PFSK-1 (cell line): ENCODE measurements around the gene EVL.

ENCODE experiments used
- FOXP2 ChIP-seq: optimal IDR thresholded peaks from 2 replicates; pipeline ENCODE3; 2011; ENCODE audit warnings: borderline replicate concordance, control low read depth, inconsistent platforms; ENCODE audit not compliant: insufficient read depth; ENCODE audit errors: extremely low read length, extremely low read depth
- POLR2AphosphoS5 ChIP-seq: IDR thresholded peaks from 2 replicates; pipeline ENCODE4 v1.6.1; 2012; ENCODE audit warnings: low read depth, mild to moderate bottlenecking, control low read depth, low read length, moderate library complexity
- REST ChIP-seq, 2 experiments: IDR thresholded peaks; 2 replicates each; pipeline versions ENCODE4 v1.6.1 to v1.8.0; 2011 to 2012; ENCODE audit warnings: low read depth in 2 of 2, low read length in 2 of 2, control low read depth in 1 of 2, inconsistent platforms in 1 of 2, mild to moderate bottlenecking in 1 of 2, moderate library complexity in 1 of 2; ENCODE audit not compliant: insufficient read depth in 1 of 2
- SIN3A ChIP-seq: IDR thresholded peaks from 2 replicates; pipeline ENCODE4 v1.6.1; 2012; ENCODE audit warnings: mild to moderate bottlenecking, low read length, moderate library complexity, borderline replicate concordance; ENCODE audit not compliant: insufficient read depth
- TAF1 ChIP-seq: IDR thresholded peaks from 2 replicates; pipeline ENCODE4 v1.6.1; 2012; ENCODE audit warnings: low read length, control low read depth, borderline replicate concordance; ENCODE audit not compliant: insufficient read depth

EVL gene

GRCh38 chr14:100037353-100037752, 27.9 kb upstream of the EVL start:
- no peak for TF ChIP-seq FOXP2
- no peak for TF ChIP-seq REST (IDR thresholded peaks at IDR 0.05; ENCODE audit: insufficient read depth in 1 of 2, low read depth in 2 of 2, low read length in 2 of 2)
- no peak for TF ChIP-seq SIN3A
- TF ChIP-seq POLR2AphosphoS5 = no peak
- TF ChIP-seq TAF1 = no peak

- no peak for TF ChIP-seq SIN3A
- no peak for TF ChIP-seq FOXP2
- TF ChIP-seq POLR2AphosphoS5 = no peak
- TF ChIP-seq REST (IDR thresholded peaks at IDR 0.05; ENCODE audit: insufficient read depth in 1 of 2, low read depth in 2 of 2, low read length in 2 of 2) = no peak
- TF ChIP-seq TAF1 = no peak
Observed at GRCh38 chr14:100038065-100038464, 27.2 kb upstream of the EVL start.

- TF ChIP-seq SIN3A (no peak), TAF1 (no peak), POLR2AphosphoS5 (no peak), REST (IDR thresholded peaks at IDR 0.05; ENCODE audit: insufficient read depth in 1 of 2, low read depth in 2 of 2, low read length in 2 of 2) (no peak), FOXP2 (no peak)
Observed at GRCh38 chr14:100039903-100040302, 25.3 kb upstream of the EVL start.

GRCh38 chr14:100041271-100041670, 24.0 kb upstream of the EVL start:
- TF ChIP-seq TAF1 (no peak), FOXP2 (no peak), SIN3A (no peak), REST (IDR thresholded peaks at IDR 0.05; ENCODE audit: insufficient read depth in 1 of 2, low read depth in 2 of 2, low read length in 2 of 2) (no peak), POLR2AphosphoS5 (no peak)

- TF ChIP-seq FOXP2 (no peak), POLR2AphosphoS5 (no peak), TAF1 (no peak), REST (IDR thresholded peaks at IDR 0.05; ENCODE audit: insufficient read depth in 1 of 2, low read depth in 2 of 2, low read length in 2 of 2) (no peak), SIN3A (no peak)
Observed at GRCh38 chr14:100042286-100042685, 22.9 kb upstream of the EVL start.
